IPS-NIHi7 (cell line): ENCODE results near the gene ALDH16A1.

Source experiments
- DNase-seq: peaks from one replicate; pipeline ENCODE4 v3.0.0; 2012; ENCODE audit warnings: mixed read lengths; ENCODE audit errors: extremely low spot score

The ALDH16A1 gene

GRCh38 chr19:49512970-49513745, 60.1 kb downstream of the ALDH16A1 start:
- DNase-seq: peak; percentile 78

GRCh38 chr19:49513746-49514118, 60.7 kb downstream of the ALDH16A1 start:
- no peak for DNase-seq

GRCh38 chr19:49514151-49514550, 61.1 kb downstream of the ALDH16A1 start:
- no peak for DNase-seq

GRCh38 chr19:49515767-49516166, 62.7 kb downstream of the ALDH16A1 start:
- no peak for DNase-seq

GRCh38 chr19:49518033-49518432, 65.0 kb downstream of the ALDH16A1 start:
- DNase-seq: no peak
